Activated CD4-positive, alpha-beta T cell treated with anti-CD3 and anti-CD28 coated beads for 1 hour (primary cell): ENCODE data around the gene PKM.

ENCODE experiments used
- DNase-seq: peaks from one replicate; pipeline ENCODE4 v3.0.0-alpha.2; 2020

Gene PKM

GRCh38 chr15:72199721-72200212 is 31.2 kb downstream of the PKM start:
- peak; percentile 67 for DNase-seq

GRCh38 chr15:72199205-72199515 is 31.8 kb downstream of the PKM start:
- no peak for DNase-seq

- no peak for DNase-seq
Observed at GRCh38 chr15:72198356-72199204, 32.4 kb downstream of the PKM start.

- no peak for DNase-seq
Observed at GRCh38 chr15:72197460-72198355, 33.3 kb downstream of the PKM start, which contains the start of gene GRAMD2A. TSS of gene GRAMD2A (minus strand) at chr15:72197787.

GRCh38 chr15:72197041-72197459 is 33.9 kb downstream of the PKM start:
- DNase-seq, result no peak

- DNase-seq, result no peak
Observed at GRCh38 chr15:72196409-72197040, 34.5 kb downstream of the PKM start.

GRCh38 chr15:72195101-72195511 is 35.9 kb downstream of the PKM start:
- no peak for DNase-seq

- DNase-seq, result no peak
Observed at GRCh38 chr15:72193836-72194396, 37.1 kb downstream of the PKM start.

- no peak for DNase-seq
Observed at GRCh38 chr15:72192416-72192815, 38.6 kb downstream of the PKM start.

- DNase-seq, result no peak
Observed at GRCh38 chr15:72189250-72189902, 41.6 kb downstream of the PKM start.

- DNase-seq, result no peak
Observed at GRCh38 chr15:72184165-72184811, 46.7 kb downstream of the PKM start.

- DNase-seq, result no peak
Observed at GRCh38 chr15:72183781-72184164, 47.2 kb downstream of the PKM start.

GRCh38 chr15:72182673-72183072 is 48.3 kb downstream of the PKM start:
- DNase-seq, result no peak

- DNase-seq, result no peak
Observed at GRCh38 chr15:72182244-72182643, 48.7 kb downstream of the PKM start.

- no peak for DNase-seq
Observed at GRCh38 chr15:72180761-72181324, 50.1 kb downstream of the PKM start.

GRCh38 chr15:72179950-72180581 is 50.9 kb downstream of the PKM start:
- DNase-seq, result no peak

- no peak for DNase-seq
Observed at GRCh38 chr15:72178976-72179585, 51.9 kb downstream of the PKM start.

GRCh38 chr15:72176743-72177142 is 54.2 kb downstream of the PKM start:
- DNase-seq, result no peak

- DNase-seq, result no peak
Observed at GRCh38 chr15:72176159-72176558, 54.8 kb downstream of the PKM start.
